Fibroblast of skin of left biceps (primary cell): ENCODE results near the gene GTF3A.

Experiments
- DNase-seq, 2 experiments: peaks; one replicate each; pipeline ENCODE4 v3.0.0-alpha.2; 2013; ENCODE audit warnings: low read depth in 2 of 2

Gene GTF3A

DNA sequence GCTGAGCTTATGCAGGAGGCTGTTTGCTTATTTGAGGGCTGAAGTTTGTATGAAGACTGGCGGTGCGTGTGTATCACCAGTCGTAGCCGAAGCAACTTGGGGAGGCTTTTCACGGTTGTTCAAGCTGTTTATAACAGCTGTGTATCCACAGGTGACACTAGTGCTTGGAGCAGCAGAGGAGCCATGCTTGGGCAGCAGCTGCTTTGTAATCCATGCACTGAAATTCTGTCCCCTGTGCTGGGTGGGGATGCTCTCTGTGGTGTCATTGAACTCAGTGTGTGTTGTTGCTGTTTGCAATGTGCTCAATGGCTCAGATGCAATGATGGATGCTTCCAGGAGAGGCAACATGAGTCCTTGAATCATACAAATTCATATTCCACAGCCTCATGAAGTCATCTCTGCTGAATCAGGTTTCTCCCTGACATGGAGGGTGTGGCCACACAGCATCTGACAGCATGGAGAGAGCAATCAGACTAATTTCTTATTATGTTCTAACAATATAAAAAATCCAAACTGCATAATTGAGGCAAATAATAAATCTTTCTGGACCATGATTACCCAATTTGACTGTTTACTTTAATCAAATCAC, 18.8 kb upstream of the GTF3A start:
- no peak for DNase-seq

DNA sequence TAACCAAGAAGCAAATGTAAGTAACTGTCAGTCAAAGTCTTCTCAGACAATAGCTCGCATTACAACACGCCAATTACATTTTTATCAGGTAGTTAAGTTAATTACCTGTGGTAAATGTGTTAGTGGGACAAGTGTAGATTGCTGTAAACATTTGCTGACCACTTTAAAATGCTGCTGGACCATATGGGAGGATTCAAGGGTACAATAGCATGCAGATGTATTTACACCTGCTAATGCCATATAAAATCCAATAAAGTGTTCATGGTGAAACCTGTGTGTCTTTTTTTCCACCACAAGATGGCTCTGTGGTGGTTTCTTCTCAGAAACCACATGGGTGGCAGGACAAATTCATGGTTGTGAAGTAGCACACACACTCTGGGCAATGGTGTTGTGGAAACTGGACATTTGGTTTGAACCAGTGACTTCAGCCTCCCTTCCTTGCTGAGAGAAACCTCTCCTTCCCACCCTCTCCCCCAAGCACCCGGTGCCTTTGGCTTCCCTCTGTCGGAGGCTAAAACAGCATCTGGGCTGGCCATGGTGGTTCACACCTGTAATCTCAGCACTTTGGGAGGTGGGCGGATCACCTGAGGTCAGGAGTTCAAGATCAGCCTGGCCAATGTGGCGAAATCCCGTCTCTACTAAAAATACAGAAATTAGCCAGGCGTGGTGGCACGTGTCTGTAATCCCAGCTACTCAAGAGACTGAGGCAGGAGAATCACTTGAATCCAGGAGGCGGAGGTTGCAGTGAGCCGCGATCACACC, 18.1 kb upstream of the GTF3A start:
- DNase-seq: no peak

DNA sequence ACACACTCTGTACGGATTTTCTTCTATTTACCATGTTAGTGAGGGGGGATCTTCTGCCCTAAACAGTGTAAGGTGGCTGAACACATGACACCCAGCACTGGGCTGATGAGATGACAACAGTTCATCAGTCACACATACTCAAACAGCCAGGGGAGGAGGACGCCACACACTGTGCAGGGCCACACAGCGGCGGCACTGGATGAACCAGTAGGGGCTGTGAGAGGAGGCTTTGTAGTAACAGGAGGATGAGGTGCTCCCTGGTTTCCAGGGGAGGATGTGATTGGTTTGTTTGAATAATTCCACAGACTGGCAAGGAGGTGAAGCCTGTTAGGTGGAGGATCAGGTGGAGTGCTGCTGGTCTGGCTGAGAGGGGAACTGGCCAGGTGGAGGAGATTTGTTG, 16.3 kb upstream of the GTF3A start:
- no peak for DNase-seq

DNA sequence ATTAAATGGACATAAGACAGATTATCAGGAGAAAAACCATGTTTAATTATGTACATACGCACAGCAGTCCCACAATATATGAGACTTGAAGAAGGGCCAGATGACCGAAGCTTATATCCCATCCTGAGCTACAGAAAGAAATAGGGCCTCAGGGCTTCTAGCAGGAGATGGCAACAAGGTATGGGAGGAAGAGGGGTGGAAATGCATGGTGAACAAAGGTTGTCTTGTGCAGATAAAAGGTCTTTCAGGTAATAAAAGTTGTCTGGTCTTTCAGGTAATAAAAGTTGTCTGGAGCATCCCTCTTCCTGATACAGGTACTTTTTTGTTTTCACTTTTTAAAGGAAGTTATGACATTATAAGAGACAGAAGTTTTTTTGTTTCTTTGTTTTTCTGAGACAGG, 15.4 kb upstream of the GTF3A start:
- DNase-seq: no peak

DNA sequence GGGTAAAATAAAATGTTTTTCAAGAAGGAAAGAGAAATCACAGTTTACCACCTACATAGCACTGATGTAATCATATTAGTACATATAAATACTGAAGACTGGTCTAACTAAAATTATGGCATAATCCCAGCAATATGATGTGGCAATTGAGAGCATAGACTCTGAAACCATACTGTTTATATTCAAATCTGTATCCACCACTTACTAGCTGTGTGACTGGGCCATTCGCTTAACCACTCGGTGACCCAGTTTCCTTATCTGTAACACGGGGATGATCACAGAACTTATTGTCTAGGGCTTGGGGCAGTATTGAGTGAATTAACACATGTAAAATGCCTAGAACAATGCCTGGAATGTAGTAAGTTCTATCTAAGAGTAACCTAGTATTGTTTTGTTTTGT, 13.1 kb upstream of the GTF3A start:
- DNase-seq: no peak

DNA sequence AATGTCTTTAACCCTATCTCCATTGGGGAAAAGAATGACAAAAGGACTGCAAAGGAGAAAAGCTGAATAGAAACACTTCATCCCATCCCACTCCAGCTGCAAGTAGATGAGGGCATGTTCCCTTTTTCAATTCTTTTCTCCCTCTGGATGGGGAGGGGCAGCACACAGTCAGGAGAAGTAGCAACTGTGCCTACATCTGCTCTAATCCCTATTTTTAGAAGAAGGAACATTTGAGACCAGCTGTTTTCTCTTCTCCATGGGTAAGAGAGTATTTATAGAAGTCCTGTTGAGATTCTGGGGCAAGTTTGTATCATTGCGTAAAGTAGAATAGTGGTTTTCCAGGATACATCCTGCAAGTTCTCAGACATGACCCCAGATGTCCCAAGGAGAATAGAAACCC, 9.3 kb upstream of the GTF3A start:
- DNase-seq: no peak

DNA sequence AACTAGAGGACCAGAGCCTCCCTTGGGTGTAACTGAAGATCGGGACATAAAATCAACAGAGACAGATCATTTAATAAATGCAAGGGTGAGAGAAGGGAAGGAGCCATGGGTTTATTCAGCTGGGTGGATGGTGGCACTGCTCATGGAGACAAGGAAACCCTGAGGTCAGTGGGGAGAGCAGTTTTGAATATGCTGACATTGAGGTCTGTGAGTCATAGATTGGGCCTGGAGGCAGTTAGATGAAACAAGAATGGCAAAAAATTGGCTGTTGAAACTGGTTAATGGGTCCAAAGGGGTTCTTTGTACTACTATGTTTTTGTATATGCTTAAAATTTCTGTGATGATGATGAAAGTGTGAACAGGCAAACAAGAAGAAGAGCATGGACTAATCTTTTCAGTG, 5.1 kb upstream of the GTF3A start:
- DNase-seq: no peak

DNA sequence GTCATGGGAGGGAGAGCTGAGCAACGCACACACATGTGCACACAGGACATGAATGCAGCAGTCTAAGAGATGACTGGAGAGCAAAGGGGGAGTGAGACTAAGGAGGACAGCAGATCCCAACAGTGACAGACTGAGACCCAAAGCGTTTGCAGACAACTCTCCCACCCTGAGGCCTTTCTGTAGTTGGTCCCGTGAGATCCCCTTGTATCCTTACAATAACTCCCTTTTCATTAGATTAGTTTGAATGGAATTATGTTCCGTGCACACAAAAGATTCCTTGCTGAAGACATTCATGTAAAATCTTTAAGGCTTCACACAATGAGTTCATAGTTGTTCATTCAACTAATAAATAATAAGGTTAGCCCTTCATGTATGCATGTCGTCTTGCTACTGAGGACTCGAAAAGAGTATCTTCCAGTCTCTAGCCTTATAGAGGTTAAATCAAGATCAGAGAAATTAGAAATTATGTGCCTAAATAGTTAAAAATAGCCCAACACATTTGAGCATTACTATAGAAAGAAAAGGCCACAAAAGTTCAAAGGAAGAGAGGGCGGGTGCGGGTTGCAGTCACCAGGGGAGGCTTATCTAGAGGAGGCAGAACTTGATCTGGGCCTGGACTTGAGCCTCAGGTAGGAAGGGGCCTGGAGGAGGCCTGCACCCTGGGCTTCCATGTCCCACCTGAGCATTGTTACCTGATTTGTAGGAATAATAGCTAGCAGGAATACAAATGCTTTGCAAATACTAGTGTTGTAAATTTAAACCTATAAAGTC, 3.1 kb upstream of the GTF3A start:
- DNase-seq: no peak

DNA sequence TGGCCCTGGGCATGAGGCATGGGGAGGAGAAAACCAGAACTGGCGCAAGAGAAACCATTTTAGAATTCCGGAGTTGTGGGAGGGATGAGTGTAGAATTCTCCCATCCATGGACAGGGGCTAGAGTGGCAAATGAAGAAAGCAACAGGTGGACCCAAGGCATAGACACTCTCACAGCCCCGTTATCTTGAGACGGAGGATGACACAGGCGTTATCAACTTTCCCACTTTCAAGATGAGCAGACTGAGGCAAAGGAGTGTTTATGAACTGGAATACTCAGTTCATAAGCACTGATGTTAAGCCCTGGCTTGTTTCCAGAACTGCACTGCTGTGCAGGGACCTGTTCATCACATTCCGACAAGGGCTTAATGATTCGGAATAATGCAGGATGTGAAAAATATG, 1.1 kb upstream of the GTF3A start:
- DNase-seq: no peak

DNA sequence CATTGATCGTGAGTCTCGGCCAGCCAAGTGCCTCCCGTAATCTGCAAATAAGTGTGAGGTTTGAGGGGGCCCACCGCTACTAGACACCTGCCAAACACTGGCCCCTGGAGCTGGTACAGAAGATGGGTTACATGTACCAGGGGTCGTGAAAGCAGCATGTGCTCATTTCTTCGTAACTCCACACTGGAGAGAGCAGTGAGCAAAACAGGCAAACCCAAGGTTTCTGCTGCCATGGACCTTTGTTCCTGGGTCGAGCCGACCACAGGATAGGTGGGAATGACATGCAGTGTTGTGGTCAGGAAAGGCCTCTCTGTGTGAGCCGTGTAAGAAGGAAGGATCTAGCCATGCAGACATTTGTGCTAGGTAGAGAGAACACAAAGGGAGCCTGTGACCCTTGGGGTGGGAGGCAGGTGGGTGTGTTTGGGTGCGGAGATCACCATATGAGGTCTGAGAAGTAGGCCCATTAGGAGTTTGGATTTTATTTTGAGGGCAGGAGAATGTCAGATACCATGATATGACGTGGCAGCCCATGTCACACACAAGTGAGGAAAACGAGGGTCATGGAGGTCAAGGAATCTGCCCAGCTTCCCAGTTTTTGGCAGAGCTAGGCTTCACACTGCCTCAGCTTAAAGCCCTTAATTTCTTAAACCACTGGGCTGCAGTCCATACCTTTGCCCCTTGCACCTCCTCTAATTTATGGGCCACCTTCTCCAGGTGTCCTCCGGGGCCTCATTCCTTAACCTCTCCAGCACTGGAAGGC, 919 bp downstream of the GTF3A start:
- no peak for DNase-seq

DNA sequence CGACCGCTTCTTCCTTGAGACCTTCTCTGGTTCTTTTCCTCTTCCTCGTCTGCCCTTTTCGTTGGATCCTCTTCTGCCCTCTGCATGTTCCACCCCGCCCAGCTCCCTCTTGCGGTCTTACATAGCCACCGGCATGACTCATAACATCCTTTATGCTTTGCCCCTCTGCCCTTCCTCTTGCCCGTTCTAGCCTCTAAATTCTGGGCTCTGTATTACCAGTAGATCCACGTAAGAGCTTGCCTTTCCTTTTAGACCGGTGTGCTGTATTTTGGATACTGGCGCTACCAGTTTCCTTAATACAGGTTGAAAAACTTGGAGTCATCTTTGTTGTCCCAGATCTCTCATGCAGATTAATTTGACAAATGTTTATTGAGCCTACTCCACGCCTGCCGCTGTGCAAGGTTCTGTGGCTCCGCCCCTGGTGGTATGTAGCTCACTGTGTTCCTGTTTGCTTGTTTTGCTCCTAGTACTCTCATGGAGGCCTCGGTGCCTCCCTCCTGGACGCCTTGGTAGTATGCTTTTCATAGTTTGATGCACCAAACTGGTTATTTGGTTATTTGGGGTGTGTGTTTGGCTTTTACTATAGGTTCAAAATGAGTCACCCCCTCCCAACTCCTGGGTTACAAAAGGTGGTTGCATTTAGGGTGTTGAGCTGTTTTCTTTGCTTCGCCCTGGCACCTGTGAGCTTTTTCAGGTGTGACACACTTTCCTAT, 1.7 kb downstream of the GTF3A start:
- DNase-seq: peak in 1 of 2 experiments; percentile 5

DNA sequence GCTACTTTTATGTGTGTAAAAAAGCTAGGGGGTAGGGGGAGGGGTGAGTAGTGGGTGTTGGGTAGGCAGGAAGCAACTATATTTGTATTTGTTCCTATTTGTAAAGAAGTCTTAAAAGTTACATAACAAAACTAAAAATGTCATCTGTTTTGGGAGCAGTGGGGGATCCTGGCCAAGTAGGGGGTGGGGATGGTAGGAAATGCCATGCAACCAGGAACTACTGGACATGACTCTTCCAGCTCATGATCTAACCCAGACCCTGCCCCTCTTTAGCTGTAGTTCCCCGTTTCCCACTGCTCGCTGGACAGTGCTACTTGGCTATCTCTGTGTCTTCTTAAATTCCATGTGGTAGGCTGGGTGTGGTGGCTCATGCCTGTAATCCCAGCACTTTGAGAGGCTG, 3.2 kb downstream of the GTF3A start:
- no peak for DNase-seq

DNA sequence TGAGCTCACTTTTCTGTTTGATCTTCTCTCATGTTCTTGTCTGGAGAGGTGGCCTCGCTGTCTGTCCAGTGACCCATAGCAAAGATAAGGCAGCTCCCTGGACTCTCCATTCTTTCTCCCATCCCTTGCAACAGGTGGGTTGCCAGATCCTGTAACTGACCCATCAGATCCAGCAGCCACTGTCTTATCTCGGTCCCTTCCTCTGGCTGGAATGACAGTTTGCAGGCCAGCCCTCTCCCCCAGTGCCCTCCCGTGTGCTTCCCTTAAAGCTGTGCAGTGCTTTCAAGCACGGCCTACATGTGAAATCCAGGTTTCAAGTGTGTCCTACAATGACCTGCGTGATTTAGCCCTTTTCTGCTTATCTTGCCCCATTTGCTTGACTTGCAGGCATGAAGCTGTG, 3.7 kb downstream of the GTF3A start:
- no peak for DNase-seq

DNA sequence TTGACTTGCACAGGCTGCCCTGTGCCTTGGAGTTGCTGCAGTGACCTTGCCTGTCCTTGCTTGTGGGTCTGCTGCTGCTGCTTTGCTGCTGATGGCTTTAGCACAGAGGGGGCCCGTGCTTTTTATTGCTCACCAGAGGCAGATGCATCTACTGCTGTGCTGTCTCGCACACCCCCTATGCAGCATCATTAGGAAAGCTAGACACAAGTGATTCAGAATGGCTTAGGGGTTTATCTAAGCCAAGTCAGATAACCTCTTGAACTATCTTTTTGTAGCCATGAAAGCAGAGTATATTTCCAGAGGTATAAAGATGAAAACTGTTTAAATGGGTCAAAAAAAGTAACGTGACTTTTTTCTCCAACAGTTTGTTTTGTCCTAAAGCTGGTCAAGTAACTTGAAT, 7.8 kb downstream of the GTF3A start:
- DNase-seq: no peak

DNA sequence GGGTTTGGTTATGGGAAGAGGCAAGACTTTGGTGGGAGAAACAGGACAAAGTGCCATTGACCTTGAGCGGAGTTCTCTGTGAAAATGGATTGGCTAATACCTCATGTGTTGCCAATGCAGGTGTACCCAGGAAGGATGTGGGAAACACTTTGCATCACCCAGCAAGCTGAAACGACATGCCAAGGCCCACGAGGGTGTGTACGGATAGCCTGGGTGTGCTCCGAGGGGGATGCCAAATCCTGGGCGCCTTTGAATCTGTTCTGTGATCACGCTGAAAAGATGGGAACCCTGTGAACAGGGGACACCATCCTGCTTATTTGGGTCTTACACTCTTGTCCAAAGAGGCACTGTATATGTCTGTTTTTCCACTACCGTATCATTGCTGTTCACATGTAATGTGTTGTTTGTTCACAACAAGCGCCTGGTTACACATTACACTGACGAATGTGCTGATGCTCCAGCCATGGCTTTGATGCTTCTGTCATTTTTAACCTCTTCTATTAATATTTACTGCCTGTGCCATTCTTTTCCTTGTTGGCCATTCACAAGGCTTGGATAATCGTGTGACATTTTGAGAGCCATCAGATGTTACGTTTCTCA, 8.3 kb downstream of the GTF3A start:
- no peak for DNase-seq

DNA sequence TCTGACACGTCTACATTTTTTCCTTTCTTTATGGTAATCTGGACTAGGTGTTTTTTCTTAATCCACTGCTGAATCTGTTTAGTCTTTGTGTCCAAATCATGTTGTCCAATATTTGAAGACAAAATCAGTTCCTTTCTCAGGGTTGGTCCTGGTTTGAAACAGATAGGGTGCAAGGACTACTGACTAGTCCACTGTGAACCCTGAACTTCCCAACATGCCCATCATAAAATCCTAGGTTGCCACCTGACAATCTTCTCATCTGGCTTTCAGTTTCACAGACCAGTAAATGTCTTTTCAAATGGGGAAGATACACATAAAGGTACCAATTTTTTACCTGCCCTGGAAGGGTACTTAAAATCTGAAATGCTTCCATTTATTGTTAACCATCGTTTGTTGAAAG, 12.7 kb downstream of the GTF3A start:
- no peak for DNase-seq

DNA sequence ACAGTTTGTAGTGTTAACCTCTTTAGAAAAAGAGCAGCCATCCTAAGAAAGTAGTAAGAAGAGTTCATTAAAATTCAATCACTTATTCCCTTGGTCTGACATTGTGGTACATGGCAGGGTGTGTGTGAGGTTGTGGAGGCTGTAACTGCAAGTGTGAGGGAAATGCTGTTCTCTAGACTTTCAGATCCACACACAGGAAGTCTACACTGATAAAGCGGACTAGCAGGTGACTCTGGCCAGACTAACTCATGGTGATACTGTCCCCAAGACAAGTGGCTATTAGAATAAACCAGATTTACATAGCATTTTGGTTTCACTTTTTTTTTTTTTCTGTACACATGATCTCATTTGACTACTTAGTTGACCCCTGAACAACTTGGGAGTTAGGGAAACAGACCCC, 16.0 kb downstream of the GTF3A start:
- no peak for DNase-seq

DNA sequence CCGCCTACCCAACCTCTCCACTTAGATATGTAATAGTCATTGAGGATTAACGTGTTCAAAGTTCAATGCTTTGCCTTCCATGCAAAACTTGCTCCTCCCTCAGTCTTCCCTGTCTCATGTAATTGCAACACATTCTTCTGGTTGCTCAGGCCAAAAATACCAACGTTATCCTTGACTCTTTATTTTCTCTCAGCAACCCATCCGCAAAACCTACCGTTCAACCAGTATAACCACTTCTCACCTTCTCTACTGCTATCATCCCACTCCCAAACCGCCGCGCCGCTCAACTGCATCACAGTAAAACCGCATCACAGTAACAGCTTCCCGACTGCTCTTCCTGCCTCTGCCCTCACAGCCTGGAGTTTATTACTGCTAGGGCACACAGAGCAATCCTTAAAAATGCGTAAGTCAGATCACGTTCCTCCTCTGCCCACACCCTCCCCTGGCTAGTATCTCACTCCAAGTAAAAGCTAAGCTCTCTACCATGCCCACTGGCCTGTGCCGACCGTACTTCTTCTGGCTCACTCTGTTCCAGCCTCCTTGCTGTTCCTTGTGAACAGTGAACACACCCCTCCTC, 17.7 kb downstream of the GTF3A start:
- no peak for DNase-seq

DNA sequence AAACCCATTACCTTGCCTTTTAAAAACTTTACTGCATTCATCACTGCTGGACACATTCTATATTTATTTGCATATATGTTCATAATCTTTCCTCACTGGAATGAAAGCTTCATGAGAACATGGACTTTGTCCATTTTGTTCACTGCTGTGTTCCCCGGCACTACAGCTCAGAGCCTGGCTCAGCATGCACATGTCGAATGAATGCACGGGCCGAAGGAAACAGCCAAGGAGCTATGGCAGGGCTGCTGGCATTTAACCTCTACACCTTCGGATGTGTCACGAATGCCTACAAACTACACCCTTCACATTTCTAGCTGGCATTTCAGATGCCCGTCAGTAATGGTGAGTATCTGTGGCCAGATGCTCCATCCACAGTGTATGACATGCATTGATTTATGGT, 18.4 kb downstream of the GTF3A start:
- no peak for DNase-seq

DNA sequence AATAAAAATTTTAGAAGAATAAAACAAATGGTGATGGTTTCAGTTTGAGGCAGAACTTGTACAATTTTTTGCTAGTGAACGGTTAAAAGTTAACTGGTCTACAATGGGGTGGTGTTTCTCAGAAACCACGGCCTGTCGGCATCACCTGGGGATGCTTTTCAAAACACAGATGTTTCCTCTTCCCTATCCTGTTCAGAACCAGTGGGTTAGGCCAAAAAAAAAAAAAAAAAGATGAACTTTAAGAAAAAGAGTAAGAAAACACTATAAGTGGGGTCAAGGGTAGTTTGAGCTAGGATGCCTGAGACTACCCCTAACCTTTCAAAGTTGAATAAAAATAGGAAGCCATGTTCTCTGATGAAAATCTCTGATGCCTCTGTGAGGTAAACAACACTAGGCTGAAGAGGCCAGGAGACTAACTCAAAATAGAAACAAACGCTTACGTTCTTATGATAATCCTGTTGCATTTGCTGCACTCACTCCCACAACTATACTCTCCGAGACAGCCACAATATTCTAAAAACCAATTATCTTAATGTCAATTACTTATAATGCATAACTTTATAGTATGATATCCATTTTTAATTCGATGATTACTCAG, 22.7 kb downstream of the GTF3A start:
- no peak for DNase-seq

DNA sequence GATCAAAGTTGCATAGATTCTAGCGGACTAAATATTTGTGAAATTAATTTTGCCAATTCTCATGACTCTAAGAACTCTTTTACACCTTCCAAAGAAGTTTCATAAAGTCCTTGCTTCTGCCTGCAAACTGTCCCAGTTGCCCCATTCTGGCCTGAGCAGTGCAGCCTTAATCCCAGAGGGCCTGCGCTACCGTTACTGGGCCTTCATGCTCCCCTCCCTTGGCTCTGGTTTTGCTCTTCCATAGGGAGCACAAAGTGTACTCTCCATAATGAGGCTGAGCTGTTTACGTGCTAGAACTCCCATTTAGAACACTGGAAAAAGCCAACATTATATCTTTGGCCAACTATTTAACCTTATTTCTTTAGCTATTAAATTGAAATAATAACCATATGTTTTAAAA, 23.9 kb downstream of the GTF3A start:
- no peak for DNase-seq
